Germinal center (tissue), 1 donor: ENCODE results near the gene DNAJB12.
"Not testable (repeated sequence)": the region's sequence is repeated elsewhere in the genome, so short reads cannot be mapped to it uniquely, and the experiment has no call there.

Experiments
- DNase-seq: peaks from one replicate; pipeline ENCODE4 v3.0.0; 2012; ENCODE audit warnings: mixed read lengths, low spot score

The DNAJB12 gene

DNA sequence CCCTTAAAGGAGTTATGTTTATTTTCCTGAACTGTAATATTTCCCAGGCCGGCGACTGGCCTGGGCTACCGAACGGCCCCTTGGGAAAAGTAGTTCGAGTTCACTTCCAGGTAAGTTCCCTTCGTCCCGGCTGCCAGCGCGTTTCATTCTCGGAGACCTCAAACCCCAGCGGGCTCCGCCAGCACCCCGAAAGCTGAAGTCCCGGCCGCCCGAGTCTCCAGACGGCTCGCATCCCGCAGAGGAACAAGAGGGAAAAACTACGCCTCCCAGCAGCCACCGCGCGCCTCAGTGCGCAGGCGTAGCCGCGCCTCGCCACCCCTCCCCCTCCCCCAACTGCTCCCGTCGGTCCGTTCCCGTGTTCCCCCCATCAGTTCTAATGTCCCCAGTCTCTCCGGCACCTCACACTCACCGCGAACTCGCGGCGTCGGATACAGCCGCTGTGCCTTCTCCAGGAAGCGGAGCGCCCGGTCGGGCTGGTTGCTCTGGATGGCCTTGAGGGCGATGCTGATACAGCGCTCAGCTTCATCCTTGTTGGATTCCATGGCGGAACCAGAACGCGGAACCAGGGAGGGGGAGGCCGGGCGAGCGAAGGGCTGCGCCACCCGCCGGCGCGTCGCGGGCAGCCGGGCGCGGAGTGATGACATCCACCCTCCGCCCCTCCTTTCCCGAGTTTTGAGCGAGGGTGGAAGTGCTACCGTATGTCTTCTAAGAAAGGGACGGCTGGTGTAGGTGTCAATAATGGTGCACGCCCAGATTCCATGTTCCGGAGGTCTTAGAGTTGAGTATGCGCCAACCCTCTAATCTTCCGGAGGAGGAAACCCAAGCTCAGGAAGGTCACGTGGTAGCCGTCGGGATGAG lies at the start of gene DNAJB12:
Gene DNAJB12 (minus strand): TSS at position 564 of the 858 bp plus-strand sequence. CDS start 22 bp downstream, at position 542.
- DNase-seq, result peak; percentile 93

DNA sequence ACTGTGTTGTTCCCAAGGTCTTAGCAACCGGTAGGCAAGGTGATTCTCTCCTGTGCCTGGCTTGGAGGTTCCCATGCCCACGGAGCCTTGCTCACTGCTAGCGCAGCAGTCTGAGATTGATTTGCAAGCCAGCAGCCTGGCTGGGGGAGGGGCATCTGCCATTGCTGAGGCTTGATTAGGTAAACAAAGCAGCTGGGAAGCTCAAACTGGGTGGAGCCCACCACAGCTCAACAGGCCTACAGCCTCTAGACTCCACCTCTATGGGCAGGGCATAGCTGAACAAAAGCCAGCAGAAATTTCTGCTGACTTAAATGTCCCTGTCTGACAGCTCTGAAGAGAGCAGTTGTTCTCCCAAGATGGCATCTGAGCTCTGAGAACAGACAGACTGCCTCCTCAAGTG lies 40.9 kb upstream of the DNAJB12 start:
- not testable (repeated sequence) for DNase-seq

DNA sequence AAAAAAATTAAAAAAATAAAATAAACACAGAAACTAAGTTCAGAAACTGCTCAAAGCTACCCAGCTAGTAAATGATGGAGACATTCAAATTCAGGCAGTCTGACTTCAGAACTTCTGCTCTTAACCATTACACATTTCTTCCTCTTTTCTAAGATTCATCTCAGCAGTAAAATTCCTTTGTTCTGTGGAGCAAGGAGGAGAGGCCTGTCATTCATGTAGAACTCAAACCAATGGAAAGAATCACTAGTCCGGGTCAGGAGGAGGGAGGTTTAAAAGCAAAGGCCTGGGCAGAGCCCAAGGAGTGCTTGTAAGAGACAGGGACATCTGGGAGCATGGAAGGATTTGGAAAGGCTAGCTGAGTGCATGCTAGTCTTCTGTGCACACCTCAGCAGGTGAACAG lies 37.9 kb upstream of the DNAJB12 start:
- DNase-seq, result no peak

DNA sequence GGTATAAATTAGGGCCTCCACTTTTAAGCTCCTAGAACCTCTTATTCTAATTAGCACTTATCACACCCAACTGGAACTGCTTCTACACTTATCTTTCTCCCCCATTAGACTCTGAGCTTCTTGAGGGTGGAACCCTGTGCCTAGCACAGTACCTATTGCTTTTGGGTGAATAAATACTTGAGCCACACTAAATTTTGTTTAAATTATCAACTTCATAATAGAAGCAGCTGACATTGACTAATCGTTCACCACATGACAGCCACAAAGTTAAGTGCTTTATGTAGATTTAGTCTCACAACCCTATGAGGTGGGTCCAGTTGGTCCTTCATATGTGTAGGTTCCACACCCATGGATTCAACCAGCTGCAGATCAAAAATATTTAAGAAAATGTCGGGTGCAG lies 36.0 kb upstream of the DNAJB12 start:
- DNase-seq, result no peak

DNA sequence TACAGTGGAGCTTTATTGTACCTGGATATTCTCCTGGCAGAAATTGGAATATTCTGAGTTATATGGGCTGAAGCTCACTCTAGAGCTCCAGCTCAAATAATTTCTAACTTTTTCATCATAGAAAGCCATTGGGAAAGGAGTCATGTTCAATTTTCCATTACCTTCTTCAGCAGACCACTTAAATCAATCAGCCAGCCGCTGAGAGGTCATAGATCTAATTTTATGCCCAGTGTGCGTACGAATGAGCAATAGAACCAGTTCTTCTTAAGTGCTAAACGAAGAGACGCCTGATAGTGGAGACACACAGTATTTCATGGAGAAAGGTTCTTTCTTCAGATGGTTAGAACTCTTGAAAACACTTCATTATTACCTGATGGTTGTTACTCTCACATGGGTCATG lies 35.0 kb upstream of the DNAJB12 start:
- no peak for DNase-seq

DNA sequence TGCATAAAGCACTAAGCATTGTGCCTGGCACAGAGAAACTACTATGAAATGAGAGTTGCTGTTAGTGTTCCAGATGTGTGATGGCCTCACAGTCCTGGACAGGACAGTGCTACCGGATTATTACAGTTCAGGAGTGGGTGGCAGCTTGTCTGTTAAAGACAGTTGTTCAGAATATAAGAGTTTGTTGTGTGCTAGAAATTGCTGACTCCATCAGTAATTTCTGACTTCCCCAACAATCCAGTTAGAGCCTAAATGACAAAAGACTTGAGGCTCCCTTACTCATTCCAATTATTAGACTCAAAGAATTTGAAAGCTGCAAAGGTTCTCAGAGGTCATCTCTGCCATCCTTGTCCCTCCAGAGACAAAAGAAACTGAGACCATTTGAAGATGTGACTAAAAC lies 34.3 kb upstream of the DNAJB12 start:
- DNase-seq, result no peak

DNA sequence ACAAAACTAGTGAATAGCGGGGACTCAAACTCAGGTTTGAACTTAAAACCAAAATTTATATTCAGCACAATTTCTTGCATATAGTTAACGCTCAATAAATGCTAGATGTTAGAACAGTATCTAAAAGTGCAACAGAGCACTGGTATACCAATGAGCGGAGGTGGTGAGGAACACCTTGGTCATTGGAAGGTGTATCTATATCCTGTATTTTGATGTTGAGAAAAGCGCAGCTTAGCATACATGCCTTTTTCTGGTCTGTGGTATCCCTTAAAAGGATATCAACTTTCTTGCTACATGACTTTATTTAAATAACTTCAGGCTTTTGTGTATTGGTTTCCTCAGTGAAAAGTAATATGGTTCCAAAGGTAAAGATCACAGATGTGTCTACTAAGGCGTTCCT lies 33.3 kb upstream of the DNAJB12 start:
- DNase-seq, result no peak

DNA sequence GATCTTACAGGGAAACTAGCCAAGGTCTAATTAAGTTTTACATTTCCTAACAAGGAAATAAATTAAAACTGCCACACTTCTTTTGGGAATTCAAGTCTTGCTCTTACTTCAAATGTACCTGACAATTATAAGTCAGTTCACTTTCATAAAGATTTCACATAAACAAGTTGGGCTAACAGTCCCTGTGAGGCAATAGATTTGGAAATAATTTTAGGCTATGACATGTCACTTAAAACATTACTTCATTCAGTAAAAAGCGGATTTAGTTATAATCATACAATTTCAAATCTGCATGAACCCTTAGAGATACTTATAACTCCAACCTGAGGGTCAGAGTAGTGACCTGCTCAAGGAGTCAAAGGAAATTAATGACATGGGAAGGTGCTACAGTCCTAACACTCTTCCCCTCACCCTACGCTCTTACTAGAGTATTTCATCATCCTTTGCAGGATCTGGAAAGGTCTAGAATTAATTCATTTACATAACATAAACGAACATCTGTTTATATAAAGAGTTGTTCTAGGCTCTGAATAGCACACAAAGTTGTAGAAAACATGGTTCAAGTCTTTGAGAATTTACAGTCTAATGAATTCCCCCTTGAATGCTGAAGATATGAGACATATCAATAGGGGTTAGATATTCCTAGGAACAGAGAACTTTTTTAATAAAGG lies 32.3 kb upstream of the DNAJB12 start:
- DNase-seq, result no peak

DNA sequence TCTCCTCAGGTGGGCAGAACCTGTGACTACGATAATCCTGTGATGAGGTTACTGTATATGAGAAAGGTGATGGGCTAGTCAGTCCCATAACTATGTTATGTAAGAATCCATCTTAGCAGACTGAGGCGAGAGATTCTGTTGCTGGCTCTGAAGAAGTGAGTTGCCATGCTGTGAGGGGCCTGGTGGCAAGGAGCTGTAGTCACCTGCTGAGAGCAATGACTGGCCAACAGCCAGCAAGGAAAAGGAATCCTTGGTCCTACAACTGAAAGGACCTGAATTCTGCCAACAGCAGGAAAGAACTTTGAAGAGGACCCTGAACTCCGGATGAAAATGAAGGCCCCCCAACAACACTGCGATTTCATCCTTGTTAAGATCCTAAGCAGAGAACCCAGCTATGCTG lies 31.0 kb upstream of the DNAJB12 start:
- no peak for DNase-seq

DNA sequence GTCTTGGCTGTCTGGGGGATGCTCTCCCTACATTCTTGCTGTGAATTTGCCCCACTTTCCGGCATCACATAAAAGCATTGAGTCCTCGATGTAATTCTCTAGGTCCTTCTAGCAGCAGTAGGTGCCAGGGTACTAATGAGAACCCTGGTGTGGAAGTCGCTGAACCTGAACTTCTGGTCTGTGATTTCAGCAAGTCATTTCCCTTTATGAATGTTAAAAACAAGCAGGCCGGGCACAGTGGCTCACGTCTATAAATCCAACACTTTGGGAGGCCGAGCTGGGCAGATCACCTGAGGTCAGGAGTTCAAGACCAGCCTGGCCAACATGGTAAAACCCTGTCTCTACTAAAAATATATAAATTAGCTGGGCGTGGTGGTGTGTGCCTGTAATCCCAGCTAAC lies 30.3 kb upstream of the DNAJB12 start:
- not testable (repeated sequence) for DNase-seq

DNA sequence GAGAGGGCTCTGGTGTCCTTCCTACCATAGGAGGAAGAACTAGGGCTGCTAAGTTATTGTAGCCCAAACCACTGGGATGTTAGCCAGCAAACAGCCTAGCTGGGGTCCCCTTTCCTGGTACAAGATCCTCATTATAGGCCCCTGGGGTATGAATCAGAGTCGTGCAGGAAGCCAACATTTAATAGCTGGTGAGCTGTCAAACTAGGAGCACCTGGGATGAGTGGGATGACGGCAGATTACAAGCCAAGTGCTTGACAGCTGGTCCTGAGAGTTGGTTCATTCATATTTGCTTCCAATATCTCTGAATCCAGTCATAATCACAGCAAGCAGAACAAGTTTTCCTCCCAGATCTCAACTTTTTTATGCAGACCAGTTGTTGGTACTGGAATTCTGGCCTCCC lies 25.1 kb upstream of the DNAJB12 start:
- DNase-seq, result no peak

DNA sequence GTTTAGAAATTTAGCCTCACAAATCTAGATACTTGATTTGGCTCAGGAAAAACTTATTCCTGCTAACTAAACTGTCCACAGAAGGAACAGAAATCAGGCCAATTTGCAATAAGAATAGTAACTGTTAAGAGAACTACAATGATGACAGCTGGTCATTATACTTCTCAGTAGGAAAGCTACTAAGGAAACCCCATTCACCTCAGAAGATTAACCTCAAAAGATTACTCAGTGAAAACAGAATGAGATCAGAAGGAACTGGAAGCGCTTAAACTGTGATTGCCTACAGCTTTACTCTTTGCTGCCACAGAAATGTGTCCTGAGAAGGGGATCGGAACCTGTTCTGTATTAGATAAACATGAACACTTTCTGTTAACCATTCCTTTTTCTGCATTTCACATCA lies 24.3 kb upstream of the DNAJB12 start:
- DNase-seq, result no peak

DNA sequence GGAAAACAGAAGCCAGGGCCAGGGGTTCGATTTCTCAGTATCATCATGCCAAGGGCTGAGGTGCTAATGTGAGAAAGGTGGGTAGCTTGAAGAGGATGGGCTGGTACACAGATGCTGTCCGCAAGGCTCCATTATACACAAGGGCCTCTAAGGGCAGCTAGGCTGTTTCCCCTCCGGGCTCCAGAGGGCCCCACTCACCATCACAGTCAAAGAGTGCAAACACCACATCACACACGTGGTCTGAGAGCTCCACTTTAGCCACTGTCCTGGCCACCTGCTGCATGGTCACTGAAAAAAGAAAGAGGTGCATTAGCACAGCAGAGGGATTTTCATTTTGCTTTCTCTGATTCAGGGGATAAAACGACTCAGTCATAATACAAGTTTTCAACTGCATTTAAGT lies 20.9 kb upstream of the DNAJB12 start:
- no peak for DNase-seq

DNA sequence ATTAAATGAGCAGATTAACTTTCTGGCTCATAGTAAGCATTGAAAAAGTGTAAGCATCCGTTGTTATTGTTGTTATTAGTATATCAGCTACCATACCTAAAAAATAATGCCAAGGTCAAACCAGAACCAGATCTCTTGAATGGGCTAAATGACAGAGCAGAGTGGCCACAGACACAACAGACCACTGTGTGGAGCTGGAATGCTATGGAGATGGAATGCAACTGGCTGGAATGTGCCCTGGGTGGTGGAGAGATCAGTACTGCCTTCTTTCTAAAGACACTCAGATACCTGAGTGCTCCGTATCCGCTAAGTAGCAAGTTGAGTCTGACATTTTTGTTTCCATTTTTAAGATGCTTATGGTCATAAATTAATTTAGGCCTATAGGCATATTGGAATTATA lies 20.5 kb upstream of the DNAJB12 start:
- no peak for DNase-seq

DNA sequence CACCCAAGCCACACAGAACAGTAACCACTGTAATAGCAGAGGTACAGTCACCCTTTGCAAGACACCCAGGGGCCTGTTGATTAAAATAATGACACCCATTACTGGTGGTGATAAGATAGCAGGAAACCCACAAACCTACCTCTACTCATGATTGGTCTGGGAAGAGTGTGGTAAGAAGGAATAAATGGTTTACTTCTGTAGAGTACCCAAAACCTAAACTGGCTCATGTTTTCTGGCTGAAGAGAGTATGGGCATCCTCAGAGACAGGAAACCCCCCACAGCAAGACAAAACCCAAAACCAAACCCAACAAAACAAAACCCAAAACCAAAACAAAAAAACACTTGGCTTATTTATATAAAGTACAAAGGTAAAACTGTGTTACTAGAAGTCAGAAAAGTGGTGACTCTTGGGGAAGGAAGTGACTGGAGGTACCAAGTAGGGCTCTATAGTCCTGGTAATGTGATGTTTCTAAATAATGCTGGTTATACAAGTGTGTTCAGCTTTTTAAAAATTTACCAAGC lies 15.5 kb upstream of the DNAJB12 start:
- DNase-seq, result no peak

DNA sequence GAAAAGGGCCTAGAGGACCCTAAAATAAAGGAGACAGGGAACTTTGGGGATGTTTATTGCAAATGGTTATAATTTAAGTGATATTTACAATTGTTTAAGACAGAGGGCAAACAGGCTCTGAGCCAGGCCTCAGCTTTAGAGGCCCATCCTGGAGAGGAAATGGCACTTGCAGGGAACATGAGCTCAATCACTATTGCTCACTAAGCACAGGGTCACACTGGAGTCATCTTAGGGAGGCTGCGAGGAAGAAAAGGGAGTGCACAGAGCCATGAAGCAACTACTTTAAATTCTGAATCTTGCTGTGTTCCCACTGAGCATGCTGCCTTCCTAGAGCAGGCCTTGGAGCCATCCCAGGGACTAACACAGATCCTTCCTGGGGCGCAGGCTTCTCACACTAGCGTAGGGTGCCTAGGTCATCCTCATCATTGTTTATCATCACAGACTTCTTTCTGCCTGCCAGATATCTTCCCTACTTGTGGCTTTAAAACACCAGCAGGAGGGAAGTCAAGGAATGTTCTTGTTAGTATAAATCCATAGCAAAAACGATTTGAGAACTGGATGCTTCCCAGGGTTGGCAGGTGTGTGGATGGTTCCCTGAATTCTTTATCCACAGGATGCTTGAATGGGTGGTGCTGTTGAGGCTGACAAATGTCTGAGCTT lies 12.7 kb upstream of the DNAJB12 start:
- no peak for DNase-seq

DNA sequence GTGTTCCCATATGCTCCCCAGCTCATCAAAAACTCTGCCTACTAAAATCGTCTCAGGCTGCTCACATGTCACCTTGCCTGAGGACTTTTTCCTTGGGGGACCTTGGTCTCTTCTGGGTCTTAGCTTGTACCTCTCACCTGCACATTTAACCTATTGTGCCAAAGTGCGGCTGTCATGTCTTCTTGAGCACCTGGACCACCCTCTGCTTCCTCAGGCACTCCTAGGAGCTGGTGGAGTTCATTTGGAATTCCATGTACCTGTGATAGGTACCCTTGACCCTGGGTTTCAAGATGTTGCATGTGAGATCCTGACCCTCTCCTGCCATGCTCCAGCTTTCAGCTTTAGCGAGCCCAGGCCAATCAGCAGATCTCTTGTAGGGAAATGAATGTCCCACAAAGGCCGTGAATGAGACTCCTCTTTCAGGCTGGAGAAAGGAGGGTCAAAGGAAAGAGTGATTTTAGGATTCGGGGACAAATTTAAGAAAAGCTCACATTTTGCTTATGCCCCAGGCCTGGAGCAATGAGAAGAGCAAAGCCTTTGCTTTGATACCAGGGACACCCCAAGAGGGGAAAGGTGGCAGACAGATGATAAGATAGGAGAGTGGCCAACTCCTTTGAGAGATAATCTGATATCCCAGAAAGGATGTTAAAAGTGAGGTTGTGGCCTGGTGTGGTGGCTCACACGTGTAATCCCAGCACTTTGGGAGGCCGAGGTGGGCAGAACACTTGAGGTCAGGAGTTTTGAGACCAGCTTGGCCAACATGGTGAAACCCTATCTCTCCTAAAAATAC lies 10.6 kb upstream of the DNAJB12 start:
- no peak for DNase-seq

DNA sequence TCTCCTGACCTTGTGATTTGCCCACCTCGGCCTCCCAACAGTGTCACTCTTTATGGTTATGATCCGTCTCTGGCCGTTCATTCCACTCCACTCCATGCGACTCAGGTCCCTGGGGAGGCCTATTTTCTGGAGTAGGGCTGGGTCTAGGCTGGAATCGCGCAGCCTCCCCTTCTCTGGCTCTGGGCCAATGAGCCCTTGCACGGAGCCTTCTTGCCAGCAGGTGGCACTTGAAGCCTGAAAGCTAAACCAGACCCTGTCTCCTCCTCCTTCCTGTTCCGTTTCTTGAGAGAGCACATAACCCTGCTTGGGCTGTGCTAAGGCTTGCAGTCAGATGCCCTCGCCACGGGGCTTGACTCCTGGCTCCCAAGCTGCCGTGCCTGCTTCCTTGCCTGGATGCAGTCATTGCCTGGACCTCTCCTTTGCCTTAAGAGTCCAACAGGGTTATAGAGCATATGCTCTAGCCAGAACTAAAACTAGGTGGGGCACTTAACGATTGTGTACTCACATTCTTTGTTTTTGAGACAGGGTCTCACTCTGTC lies 9.6 kb upstream of the DNAJB12 start:
- peak; percentile 81 for DNase-seq

DNA sequence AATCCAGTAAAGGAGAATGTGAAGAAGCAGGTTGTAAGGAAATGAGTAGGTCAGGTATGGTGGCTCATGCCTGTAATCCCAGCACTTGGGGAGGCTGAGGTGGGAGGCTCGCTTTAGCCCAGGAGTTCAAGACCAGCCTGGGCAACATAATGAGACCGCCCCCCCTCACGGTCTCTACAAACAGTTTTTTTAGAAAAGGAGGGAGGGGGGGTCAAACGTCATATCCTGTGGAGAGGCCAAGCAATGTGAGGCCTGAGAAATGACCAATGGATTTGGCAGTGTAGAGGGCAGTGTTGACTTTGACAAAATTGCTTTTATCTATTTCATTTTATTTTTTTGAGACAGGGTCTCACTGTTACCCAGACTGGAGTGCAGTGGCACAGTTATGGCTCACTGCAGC lies 2.3 kb upstream of the DNAJB12 start:
- DNase-seq, result no peak

DNA sequence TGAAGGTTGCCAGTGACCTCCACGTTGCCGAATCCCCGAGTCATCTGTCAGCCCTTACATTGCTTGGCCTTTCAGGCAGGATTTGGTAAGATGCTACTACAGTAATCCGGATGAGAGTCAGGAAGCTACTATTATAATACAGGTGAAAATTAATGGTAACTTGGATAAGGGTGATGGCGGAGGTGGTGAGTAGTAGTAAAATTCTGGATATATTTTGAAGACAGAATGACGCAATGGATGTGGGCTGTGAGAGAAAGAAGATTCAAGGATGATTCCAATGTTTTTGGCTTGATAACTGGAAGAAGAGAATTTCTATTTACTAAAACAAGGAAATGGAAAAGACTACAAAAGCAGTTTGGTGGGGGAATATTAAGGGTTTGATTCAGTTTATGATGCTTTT lies 1.4 kb upstream of the DNAJB12 start:
- no peak for DNase-seq

DNA sequence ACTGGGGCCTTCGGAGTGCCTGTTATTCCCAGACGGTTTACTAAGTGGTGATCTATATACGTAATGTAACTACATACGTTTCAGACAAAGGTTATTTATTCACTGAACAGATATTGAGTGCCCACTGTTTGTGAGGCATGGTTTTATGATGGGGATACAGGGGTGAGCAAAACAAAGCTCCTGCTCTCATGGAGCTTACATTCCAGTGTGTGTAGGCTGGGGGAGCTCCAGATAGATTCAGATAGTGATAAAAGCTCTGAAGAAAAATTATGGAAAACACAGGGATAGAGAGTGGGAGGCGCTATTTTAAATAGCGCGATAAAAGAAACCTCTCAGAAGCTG lies 466 bp upstream of the DNAJB12 start:
- DNase-seq, result no peak

DNA sequence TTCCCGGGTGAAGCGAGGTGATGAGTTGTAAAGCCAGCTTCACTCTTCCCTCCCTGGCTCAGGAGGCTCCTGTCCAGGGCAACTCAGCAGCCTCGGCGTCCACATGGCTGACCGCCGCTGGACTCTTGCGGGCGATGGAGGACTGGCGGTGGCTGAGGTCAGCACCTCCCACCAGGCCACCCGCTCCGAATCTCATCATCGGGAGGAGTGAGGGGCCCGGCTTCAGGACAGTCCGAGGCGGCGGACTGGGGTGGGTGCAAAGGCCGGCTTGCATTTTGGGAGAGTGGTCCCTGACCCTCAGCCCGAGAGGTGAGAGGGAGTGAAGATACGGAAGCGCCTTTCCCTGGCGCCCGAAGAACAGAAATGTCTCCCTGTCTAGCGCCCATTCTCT lies 759 bp downstream of the DNAJB12 start:
- no peak for DNase-seq
